Hepatocyte (in vitro differentiated cells): Measurements from ENCODE around the gene GLIPR1.

Source experiments
- CTCF ChIP-seq: fragments of 200-600 bp; sonication (generic); IDR thresholded peaks from 2 replicates; pipeline ENCODE4 v1.5.1; 2016; ENCODE audit warnings: antibody characterized with exemption, mild to moderate bottlenecking; ENCODE audit not compliant: poor library complexity
- EZH2 ChIP-seq: fragments of 200-600 bp; sonication (generic); IDR thresholded peaks from 2 replicates; pipeline ENCODE4 v1.6.1; 2016; ENCODE audit warnings: antibody characterized with exemption, mild to moderate bottlenecking, borderline replicate concordance
- EZH2phosphoT487 ChIP-seq: fragments of 200-600 bp; sonication (generic); IDR thresholded peaks from one replicate; pipeline ENCODE4 v1.6.1; 2018; ENCODE audit warnings: antibody characterized with exemption, mild to moderate bottlenecking, low read depth, moderate library complexity; ENCODE audit not compliant: unreplicated experiment, severe bottlenecking

GRCh38 chr12:75460204-75460603 lies 20.4 kb upstream of the GLIPR1 start:
- no peak for TF ChIP-seq CTCF
- no peak for TF ChIP-seq EZH2
- no peak for TF ChIP-seq EZH2phosphoT487
